ENCODE results near the gene TMEM87B.

TMEM87B gene

DNA sequence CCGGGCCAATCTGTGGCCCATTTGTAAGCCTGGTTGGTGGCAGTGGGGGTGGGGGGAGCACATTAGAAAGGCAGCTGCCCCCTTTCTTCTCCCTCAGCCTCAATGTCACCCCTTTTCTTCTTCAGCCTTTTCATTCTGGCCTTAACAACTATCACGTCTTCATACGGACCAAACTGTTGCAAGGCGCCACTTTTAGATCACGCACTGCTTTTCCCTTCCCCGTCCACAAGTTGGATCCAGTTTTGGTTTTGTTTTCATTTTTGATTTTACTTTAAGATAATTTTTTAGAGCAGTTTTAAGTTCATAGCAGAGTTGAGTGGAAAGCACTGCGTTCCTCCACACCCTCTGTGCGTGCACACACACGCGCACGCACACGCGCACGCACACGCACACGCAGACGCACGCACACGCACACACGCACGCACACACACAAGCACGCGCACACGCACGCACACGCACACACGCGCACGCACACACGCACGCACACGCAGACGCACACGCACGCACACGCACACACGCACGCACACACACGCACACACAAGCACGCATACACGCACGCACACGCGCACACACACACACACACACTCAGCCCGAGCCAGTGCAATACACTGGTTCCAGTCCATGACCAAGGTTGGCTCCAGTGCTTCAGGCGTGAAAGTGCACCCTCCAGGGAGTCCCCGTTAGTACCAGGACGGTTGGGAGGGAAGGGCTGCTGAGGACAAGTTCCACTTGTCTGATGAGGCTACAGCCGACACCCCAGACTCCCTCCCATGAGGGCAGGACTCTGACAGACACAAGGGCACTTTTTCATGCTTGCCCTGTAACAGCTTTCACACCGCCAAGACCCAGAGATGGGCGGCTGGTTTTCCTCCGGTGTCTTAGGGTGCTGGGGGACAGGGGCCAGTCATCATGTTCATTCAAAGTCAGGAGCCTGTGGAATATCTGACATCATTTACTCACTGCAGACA lies 105.5 kb downstream of the TMEM87B start:
- Histone ChIP-seq H3K27ac (ENCODE audit: low read depth, low read length) (no peak overlapping the region), H3K36me3 (ENCODE audit: control insufficient read depth in 5 of 5, insufficient read depth in 5 of 5, low read length in 5 of 5) (no peaks in the 10 kb centered on the region), H3K27me3 (ENCODE audit: control insufficient read depth in 5 of 5, insufficient read depth in 4 of 5, low read length in 5 of 5) (no peaks in the 10 kb centered on the region), H3K9ac (ENCODE audit: low read length in 5 of 5) (no peak overlapping the region), H3K4me1 (ENCODE audit: control insufficient read depth in 5 of 5, insufficient read depth in 5 of 5, low read length in 5 of 5) (peaks cover 3 to 23% (median 16%) of the 10 kb centered on the region in 5 donors), H3K9me3 (ENCODE audit: control insufficient read depth in 5 of 5, low read length in 5 of 5) (no peaks in the 10 kb centered on the region), H3K4me3 (ENCODE audit: low read depth in 1 of 5, low read length in 5 of 5) (no peak overlapping the region)

DNA sequence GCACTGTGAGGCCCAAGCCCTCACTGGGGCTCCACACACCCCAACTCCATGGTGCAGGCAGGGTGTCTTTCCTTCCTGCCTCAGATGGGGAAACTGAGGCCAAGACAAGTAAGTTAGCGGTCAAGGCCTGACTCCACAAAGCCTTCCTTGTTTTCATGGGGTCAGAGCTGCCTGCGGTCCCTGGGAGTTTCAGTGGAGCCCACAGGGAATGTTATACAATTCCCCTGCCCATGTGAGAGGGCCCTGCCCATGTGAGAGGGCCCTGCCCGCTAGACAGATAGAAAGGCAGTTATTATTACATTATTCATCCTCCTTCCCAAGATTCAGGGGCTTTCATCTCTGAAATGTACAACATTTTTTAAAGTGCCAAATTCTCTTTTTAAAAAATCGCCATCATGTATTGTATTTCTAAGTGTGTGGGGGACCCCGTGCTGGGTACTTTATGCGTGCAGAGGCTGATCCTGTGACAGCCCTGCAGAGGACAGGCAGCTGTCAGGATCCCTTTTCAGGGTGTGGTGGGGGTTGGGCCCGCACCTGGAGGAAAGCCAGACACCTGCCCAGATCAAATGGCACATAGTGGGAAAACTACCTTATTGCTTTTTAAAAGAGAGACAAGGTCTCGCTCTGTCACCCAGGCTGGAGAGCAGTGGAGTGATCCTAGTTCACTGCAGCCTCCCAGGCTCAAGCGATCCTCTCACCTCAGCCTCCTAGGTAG lies 106.5 kb downstream of the TMEM87B start:
- no peaks in the 10 kb centered on the region for H3K36me3 ChIP-seq (ENCODE audit: control insufficient read depth in 5 of 5, insufficient read depth in 5 of 5, low read length in 5 of 5)
- H3K4me3 ChIP-seq (ENCODE audit: low read depth in 1 of 5, low read length in 5 of 5) = no peak overlapping the region
- H3K27me3 ChIP-seq (ENCODE audit: control insufficient read depth in 5 of 5, insufficient read depth in 4 of 5, low read length in 5 of 5) = no peaks in the 10 kb centered on the region
- no peak overlapping the region for H3K27ac ChIP-seq (ENCODE audit: low read depth, low read length)
- no peaks in the 10 kb centered on the region for H3K9me3 ChIP-seq (ENCODE audit: control insufficient read depth in 5 of 5, low read length in 5 of 5)
- peaks cover 2 to 14% (median 9%) of the 10 kb centered on the region in 5 donors for H3K4me1 ChIP-seq (ENCODE audit: control insufficient read depth in 5 of 5, insufficient read depth in 5 of 5, low read length in 5 of 5)
- no peak overlapping the region for H3K9ac ChIP-seq (ENCODE audit: low read length in 5 of 5)

DNA sequence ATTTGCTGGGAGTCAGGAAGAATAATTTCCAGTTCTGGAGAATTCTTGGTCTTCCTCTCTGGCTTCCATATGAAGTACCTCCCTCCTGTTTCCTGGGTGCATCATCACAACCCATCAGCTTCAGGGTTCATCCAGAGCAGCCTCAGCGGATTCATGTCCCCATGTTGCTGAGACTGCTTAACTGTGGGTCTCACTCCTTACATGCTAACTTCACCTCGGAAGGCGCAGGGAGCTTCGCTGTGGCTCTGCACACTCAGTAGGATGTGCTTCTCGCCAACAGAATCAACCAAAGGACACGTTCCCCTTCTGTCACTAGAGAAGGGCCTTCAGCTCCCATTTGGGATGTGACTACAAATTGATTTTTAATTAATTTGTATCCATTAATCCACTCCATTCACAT lies 107.3 kb downstream of the TMEM87B start:
- Histone ChIP-seq H3K4me1 (ENCODE audit: control insufficient read depth in 5 of 5, insufficient read depth in 5 of 5, low read length in 5 of 5) (peaks cover 2 to 11% (median 7%) of the 10 kb centered on the region in 5 donors), H3K27ac (ENCODE audit: low read depth, low read length) (no peak overlapping the region), H3K36me3 (ENCODE audit: control insufficient read depth in 5 of 5, insufficient read depth in 5 of 5, low read length in 5 of 5) (no peaks in the 10 kb centered on the region), H3K9me3 (ENCODE audit: control insufficient read depth in 5 of 5, low read length in 5 of 5) (no peaks in the 10 kb centered on the region), H3K4me3 (ENCODE audit: low read depth in 1 of 5, low read length in 5 of 5) (no peak overlapping the region), H3K27me3 (ENCODE audit: control insufficient read depth in 5 of 5, insufficient read depth in 4 of 5, low read length in 5 of 5) (no peaks in the 10 kb centered on the region), H3K9ac (ENCODE audit: low read length in 5 of 5) (no peak overlapping the region)

DNA sequence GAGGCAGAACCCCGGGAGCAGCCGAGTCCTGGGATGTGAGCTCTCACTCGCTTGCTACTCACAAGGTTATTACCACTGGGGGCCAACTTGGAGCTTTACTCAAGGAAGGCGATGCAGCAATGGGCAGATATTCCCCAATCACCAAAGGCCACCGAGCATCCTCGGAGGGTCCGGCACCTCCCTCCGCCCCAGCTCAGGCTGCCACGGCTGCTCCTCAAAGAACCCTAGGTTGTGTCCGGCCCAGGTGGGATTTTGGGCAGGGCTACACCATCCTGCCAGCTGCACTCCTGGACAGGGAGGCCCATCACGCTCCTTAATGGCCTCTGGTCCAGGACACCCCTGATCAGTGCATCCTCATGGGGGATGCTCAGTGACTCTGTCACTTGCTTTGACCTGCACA lies 107.9 kb downstream of the TMEM87B start:
- Histone ChIP-seq H3K4me1 (ENCODE audit: control insufficient read depth in 5 of 5, insufficient read depth in 5 of 5, low read length in 5 of 5) (peaks cover 2 to 11% (median 7%) of the 10 kb centered on the region in 5 donors), H3K36me3 (ENCODE audit: control insufficient read depth in 5 of 5, insufficient read depth in 5 of 5, low read length in 5 of 5) (no peaks in the 10 kb centered on the region), H3K9ac (ENCODE audit: low read length in 5 of 5) (no peak overlapping the region), H3K9me3 (ENCODE audit: control insufficient read depth in 5 of 5, low read length in 5 of 5) (no peaks in the 10 kb centered on the region), H3K27ac (ENCODE audit: low read depth, low read length) (no peak overlapping the region), H3K27me3 (ENCODE audit: control insufficient read depth in 5 of 5, insufficient read depth in 4 of 5, low read length in 5 of 5) (no peaks in the 10 kb centered on the region), H3K4me3 (ENCODE audit: low read depth in 1 of 5, low read length in 5 of 5) (no peak overlapping the region)

- Histone ChIP-seq H3K36me3 (ENCODE audit: control insufficient read depth in 5 of 5, insufficient read depth in 5 of 5, low read length in 5 of 5) (no peaks in the 10 kb centered on the region), H3K9me3 (ENCODE audit: control insufficient read depth in 5 of 5, low read length in 5 of 5) (no peaks in the 10 kb centered on the region), H3K4me3 (ENCODE audit: low read depth in 1 of 5, low read length in 5 of 5) (no peak overlapping the region), H3K9ac (ENCODE audit: low read length in 5 of 5) (no peak overlapping the region), H3K27ac (ENCODE audit: low read depth, low read length) (no peak overlapping the region), H3K4me1 (ENCODE audit: control insufficient read depth in 5 of 5, insufficient read depth in 5 of 5, low read length in 5 of 5) (peaks cover 2 to 16% (median 7%) of the 10 kb centered on the region in 5 donors), H3K27me3 (ENCODE audit: control insufficient read depth in 5 of 5, insufficient read depth in 4 of 5, low read length in 5 of 5) (no peaks in the 10 kb centered on the region)
These were observed 108.5 kb downstream of the TMEM87B start for GRCh38 chr2:112163541-112163981.

DNA sequence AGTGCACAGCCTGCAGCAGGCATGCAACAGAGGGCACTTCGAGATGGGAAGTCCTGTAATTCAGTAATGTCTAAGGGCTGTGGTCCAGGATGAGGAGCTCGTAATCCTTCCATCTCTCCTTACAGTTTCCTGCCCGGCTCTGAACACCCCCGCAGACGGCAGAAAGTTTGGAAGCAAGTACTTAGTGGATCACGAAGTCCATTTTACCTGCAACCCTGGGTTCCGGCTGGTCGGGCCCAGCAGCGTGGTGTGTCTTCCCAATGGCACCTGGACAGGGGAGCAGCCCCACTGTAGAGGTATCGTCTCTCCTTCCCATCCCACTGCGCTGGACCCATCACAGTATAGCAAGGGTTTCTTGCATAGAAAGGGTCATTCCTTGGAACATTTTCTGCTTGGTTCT lies 109.8 kb downstream of the TMEM87B start:
- H3K27me3 ChIP-seq (ENCODE audit: control insufficient read depth in 5 of 5, insufficient read depth in 4 of 5, low read length in 5 of 5) = no peaks in the 10 kb centered on the region
- no peaks in the 10 kb centered on the region for H3K36me3 ChIP-seq (ENCODE audit: control insufficient read depth in 5 of 5, insufficient read depth in 5 of 5, low read length in 5 of 5)
- H3K4me1 ChIP-seq (ENCODE audit: control insufficient read depth in 5 of 5, insufficient read depth in 5 of 5, low read length in 5 of 5) = peaks cover 2 to 19% (median 7%) of the 10 kb centered on the region in 5 donors

DNA sequence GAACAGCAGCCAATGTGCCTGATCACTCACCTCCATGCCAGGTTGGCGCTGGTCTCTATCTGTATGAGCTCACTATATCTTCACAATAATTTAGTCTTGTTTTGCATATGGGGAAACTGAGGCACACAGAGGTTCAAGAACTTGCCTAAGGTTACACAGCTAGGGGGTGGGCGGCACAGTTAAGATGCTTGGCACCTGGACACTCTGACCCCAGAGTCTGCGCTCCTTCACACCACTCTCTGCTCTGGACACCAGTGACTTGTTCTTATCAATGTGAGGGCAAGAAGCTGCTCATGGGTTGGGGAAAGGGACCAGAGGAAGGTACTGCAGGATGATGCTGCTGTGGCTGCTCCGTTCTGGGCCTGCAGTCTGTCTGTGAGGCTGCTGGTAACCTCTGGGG lies 110.2 kb downstream of the TMEM87B start:
- Histone ChIP-seq H3K9ac (ENCODE audit: low read length in 5 of 5) (no peak overlapping the region), H3K4me3 (ENCODE audit: low read depth in 1 of 5, low read length in 5 of 5) (no peak overlapping the region), H3K9me3 (ENCODE audit: control insufficient read depth in 5 of 5, low read length in 5 of 5) (no peaks in the 10 kb centered on the region)

More for the DNA sequence above, 109.8 kb downstream of the TMEM87B start:
- Histone ChIP-seq H3K4me3 (ENCODE audit: low read depth in 1 of 5, low read length in 5 of 5) (no peak overlapping the region), H3K9ac (ENCODE audit: low read length in 5 of 5) (no peak overlapping the region), H3K9me3 (ENCODE audit: control insufficient read depth in 5 of 5, low read length in 5 of 5) (no peaks in the 10 kb centered on the region), H3K27ac (ENCODE audit: low read depth, low read length) (no peak overlapping the region)

DNA sequence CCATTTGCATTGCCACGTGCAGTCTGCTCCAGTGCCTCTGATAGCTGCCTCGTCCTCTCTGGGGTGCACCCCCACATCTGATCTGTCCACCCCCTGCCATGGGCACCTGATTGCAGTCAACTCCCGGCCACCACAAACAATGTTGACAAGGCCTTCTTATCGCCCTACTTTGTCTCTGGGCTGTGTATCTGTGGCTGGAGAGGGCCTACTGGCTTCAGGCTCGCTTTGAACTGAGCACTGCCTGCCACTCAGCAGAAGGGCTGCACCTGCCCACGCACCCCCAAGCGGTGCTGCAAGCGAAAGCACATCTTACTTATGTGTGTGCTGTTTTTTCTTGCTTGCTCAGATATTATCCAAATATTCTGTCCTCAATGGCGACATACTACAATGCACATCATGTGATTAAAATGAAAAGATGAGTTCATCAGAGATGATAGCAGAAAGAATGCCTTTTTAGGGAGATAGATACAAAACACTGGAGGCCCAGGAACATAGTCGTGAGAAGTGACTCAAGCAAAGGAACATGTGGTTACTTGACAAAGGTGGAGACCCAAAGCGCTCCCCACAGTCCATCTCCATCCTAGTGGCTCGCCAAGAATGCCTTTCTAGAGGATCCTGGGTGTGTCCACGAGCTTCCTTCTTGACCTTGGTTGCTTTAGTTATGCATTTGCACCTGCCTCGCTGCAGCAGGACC lies 111.9 kb downstream of the TMEM87B start:
- Histone ChIP-seq H3K9me3 (ENCODE audit: control insufficient read depth in 5 of 5, low read length in 5 of 5) (no peaks in the 10 kb centered on the region), H3K36me3 (ENCODE audit: control insufficient read depth in 5 of 5, insufficient read depth in 5 of 5, low read length in 5 of 5) (no peaks in the 10 kb centered on the region), H3K4me3 (ENCODE audit: low read depth in 1 of 5, low read length in 5 of 5) (no peak overlapping the region), H3K27me3 (ENCODE audit: control insufficient read depth in 5 of 5, insufficient read depth in 4 of 5, low read length in 5 of 5) (no peaks in the 10 kb centered on the region), H3K4me1 (ENCODE audit: control insufficient read depth in 5 of 5, insufficient read depth in 5 of 5, low read length in 5 of 5) (peaks cover 2 to 19% (median 7%) of the 10 kb centered on the region in 5 donors), H3K27ac (ENCODE audit: low read depth, low read length) (no peak overlapping the region), H3K9ac (ENCODE audit: low read length in 5 of 5) (no peak overlapping the region)

More for the DNA sequence above, 110.2 kb downstream of the TMEM87B start:
- H3K27me3 ChIP-seq (ENCODE audit: control insufficient read depth in 5 of 5, insufficient read depth in 4 of 5, low read length in 5 of 5) = no peaks in the 10 kb centered on the region
- peak overlapping the region; percentile 50 for H3K27ac ChIP-seq (ENCODE audit: low read depth, low read length)
- H3K4me1 ChIP-seq (ENCODE audit: control insufficient read depth in 5 of 5, insufficient read depth in 5 of 5, low read length in 5 of 5) = peaks cover 2 to 19% (median 7%) of the 10 kb centered on the region in 5 donors
- H3K36me3 ChIP-seq (ENCODE audit: control insufficient read depth in 5 of 5, insufficient read depth in 5 of 5, low read length in 5 of 5) = no peaks in the 10 kb centered on the region

- H3K27me3 ChIP-seq (ENCODE audit: control insufficient read depth in 5 of 5, insufficient read depth in 4 of 5, low read length in 5 of 5) = no peaks in the 10 kb centered on the region
- H3K27ac ChIP-seq (ENCODE audit: low read depth, low read length) = no peak overlapping the region
- H3K9ac ChIP-seq (ENCODE audit: low read length in 5 of 5) = no peak overlapping the region
- no peak overlapping the region for H3K4me3 ChIP-seq (ENCODE audit: low read depth in 1 of 5, low read length in 5 of 5)
- H3K36me3 ChIP-seq (ENCODE audit: control insufficient read depth in 5 of 5, insufficient read depth in 5 of 5, low read length in 5 of 5) = no peaks in the 10 kb centered on the region
- H3K9me3 ChIP-seq (ENCODE audit: control insufficient read depth in 5 of 5, low read length in 5 of 5) = no peaks in the 10 kb centered on the region
- peaks cover 2 to 19% (median 7%) of the 10 kb centered on the region in 5 donors for H3K4me1 ChIP-seq (ENCODE audit: control insufficient read depth in 5 of 5, insufficient read depth in 5 of 5, low read length in 5 of 5)
These were observed 113.5 kb downstream of the TMEM87B start for GRCh38 chr2:112168422-112169124.

All from subcutaneous abdominal adipose tissue (tissue), 5 donors.